HEK293 (cell line): Measurements from ENCODE around the gene KRTAP9-3.

Source experiments
- CTCF ChIA-PET: fragments of 350-600 bp; formaldehyde crosslinking; extraction: SDS; loops from one replicate; lab custom pipeline; 2021; ENCODE audit warnings: antibody characterized with exemption; lab: Yijun Ruan, JAX
- POLR2A ChIA-PET: fragments of 300-600 bp; formaldehyde crosslinking; extraction: SDS; loops from one replicate; lab custom pipeline; 2020; ENCODE audit warnings: antibody characterized with exemption, inconsistent platforms; lab: Yijun Ruan, JAX
- H3K27ac ChIP-seq: fragments of 200-500 bp; sonication (Bioruptor generic); 2 replicates; pipeline ENCODE4 v1.5.1; 2014; ENCODE audit warnings: low read depth, low read length, control low read depth, inconsistent platforms; ENCODE audit errors: extremely low read depth
- H3K36me3 ChIP-seq, 2 experiments: fragments of 200-500 bp in 1 of 2; sonication (Bioruptor generic) in 1 of 2; 1 replicate in 1 of 2; 2 replicates in 1 of 2; pipeline ENCODE4 v1.5.1; 2014 to 2017; ENCODE audit warnings: inconsistent platforms in 2 of 2, low read length in 2 of 2; ENCODE audit not compliant: control insufficient read depth in 2 of 2, insufficient read depth in 1 of 2
- H3K4me1 ChIP-seq: fragments of 200-500 bp; sonication (Bioruptor generic); 2 replicates; pipeline ENCODE4 v1.5.1; 2014; ENCODE audit warnings: mild to moderate bottlenecking, low read length, inconsistent platforms; ENCODE audit not compliant: control insufficient read depth, insufficient read depth
- H3K4me3 ChIP-seq: 2 replicates; pipeline ENCODE4 v1.5.1; 2011; ENCODE audit warnings: low read depth, mild to moderate bottlenecking, control low read depth, low read length, moderate library complexity
- H3K9me3 ChIP-seq: fragments of 200-500 bp; sonication (Bioruptor generic); 2 replicates; pipeline ENCODE4 v1.5.1; 2014; ENCODE audit warnings: low read depth, low read length, inconsistent platforms; ENCODE audit not compliant: control insufficient read depth, insufficient read depth
- OSR2 ChIP-seq: fragments of 450-650 bp; formaldehyde crosslinking; IDR thresholded peaks from 2 replicates; pipeline ENCODE4 v1.5.1; 2016; ENCODE audit warnings: missing biosample characterization, missing genetic modification characterization
- REPIN1 ChIP-seq: fragments of 450-650 bp; formaldehyde crosslinking; IDR thresholded peaks from 2 replicates; pipeline ENCODE4 v1.5.1; 2017; ENCODE audit warnings: missing biosample characterization, missing genetic modification characterization, low read depth
- SP3 ChIP-seq: fragments of 450-650 bp; formaldehyde crosslinking; IDR thresholded peaks from 2 replicates; pipeline ENCODE4 v1.5.1; 2016; ENCODE audit warnings: missing biosample characterization, missing genetic modification characterization
- ZEB2 ChIP-seq: fragments of 450-650 bp; formaldehyde crosslinking; IDR thresholded peaks from 2 replicates; pipeline ENCODE4 v1.5.1; 2016; ENCODE audit warnings: missing biosample characterization, missing genetic modification characterization
- ZIC2 ChIP-seq: fragments of 450-650 bp; formaldehyde crosslinking; IDR thresholded peaks from 2 replicates; pipeline ENCODE4 v1.5.1; 2016; ENCODE audit warnings: missing biosample characterization, missing genetic modification characterization
- ZNF146 ChIP-seq: fragments of 450-650 bp; formaldehyde crosslinking; IDR thresholded peaks from 2 replicates; pipeline ENCODE4 v1.5.1; 2016; ENCODE audit warnings: missing biosample characterization, missing genetic modification characterization
- ZNF16 ChIP-seq: fragments of 450-650 bp; formaldehyde crosslinking; IDR thresholded peaks from 2 replicates; pipeline ENCODE4 v1.5.1; 2016; ENCODE audit warnings: low read depth, missing biosample characterization, missing genetic modification characterization
- ZNF404 ChIP-seq: fragments of 450-650 bp; formaldehyde crosslinking; IDR thresholded peaks from 2 replicates; pipeline ENCODE4 v1.5.1; 2017; ENCODE audit warnings: missing biosample characterization, missing genetic modification characterization
- ZNF549 ChIP-seq: fragments of 450-650 bp; IDR thresholded peaks from 2 replicates; pipeline ENCODE4 v1.5.1; 2018; ENCODE audit warnings: missing biosample characterization, missing genetic modification characterization, mild to moderate bottlenecking, inconsistent platforms, moderate library complexity
- ZNF571 ChIP-seq: fragments of 450-650 bp; formaldehyde crosslinking; IDR thresholded peaks from 2 replicates; pipeline ENCODE4 v1.5.0; 2017; ENCODE audit warnings: missing biosample characterization, missing genetic modification characterization
- ZNF677 ChIP-seq: fragments of 450-650 bp; IDR thresholded peaks from 2 replicates; pipeline ENCODE4 v1.5.0; 2018; ENCODE audit warnings: missing biosample characterization, mild to moderate bottlenecking, missing genetic modification characterization, moderate library complexity
- ZNF768 ChIP-seq: fragments of 450-650 bp; formaldehyde crosslinking; IDR thresholded peaks from 2 replicates; pipeline ENCODE4 v1.5.1; 2018; ENCODE audit warnings: missing biosample characterization, mild to moderate bottlenecking, missing genetic modification characterization
- ZNF785 ChIP-seq: fragments of 450-650 bp; formaldehyde crosslinking; IDR thresholded peaks from 2 replicates; pipeline ENCODE4 v1.5.1; 2016; ENCODE audit warnings: missing biosample characterization, missing genetic modification characterization
- ZNF792 ChIP-seq: fragments of 450-650 bp; formaldehyde crosslinking; IDR thresholded peaks from 2 replicates; pipeline ENCODE4 v1.5.1; 2016; ENCODE audit warnings: missing biosample characterization, missing genetic modification characterization
- TF ChIP-seq, protein P1 (sequence below): fragments of 450-650 bp; formaldehyde crosslinking; IDR thresholded peaks from 2 replicates; pipeline ENCODE4 v1.5.1; 2016; ENCODE audit warnings: missing biosample characterization, missing genetic modification characterization
- TF ChIP-seq, protein P2 (sequence below): fragments of 450-650 bp; formaldehyde crosslinking; IDR thresholded peaks from 2 replicates; pipeline ENCODE4 v1.5.1; 2016; ENCODE audit warnings: missing biosample characterization, missing genetic modification characterization
- TF ChIP-seq, protein P3 (sequence below): fragments of 450-650 bp; formaldehyde crosslinking; IDR thresholded peaks from 2 replicates; pipeline ENCODE4 v1.5.1; 2016; ENCODE audit warnings: missing biosample characterization, missing genetic modification characterization
- TF ChIP-seq, protein P4 (sequence below): fragments of 450-650 bp; formaldehyde crosslinking; IDR thresholded peaks from 2 replicates; pipeline ENCODE4 v1.5.1; 2017; ENCODE audit warnings: missing biosample characterization, missing genetic modification characterization

Gene KRTAP9-3

DNA sequence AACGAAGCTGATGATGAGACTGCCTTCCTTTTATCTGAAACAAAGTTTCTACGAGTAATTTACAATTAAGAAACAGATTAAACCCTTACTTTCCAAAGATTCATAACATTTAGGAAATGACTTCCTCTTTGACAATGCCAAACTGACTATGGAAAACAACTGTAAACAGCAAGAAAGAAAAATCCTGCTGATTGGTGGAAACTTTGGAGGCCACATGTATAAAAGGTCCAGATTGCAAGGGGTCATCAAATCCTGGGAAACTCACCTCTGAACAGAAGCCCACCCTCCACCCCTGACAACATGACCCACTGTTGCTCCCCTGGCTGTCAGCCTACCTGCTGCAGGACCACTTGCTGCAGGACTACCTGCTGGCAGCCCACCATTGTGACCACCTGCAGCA, 32.8 kb downstream of the KRTAP9-3 start, which contains the start of gene KRTAP9-6:
Gene KRTAP9-6, plus strand, starts transcription at position 301 of the 400 bp plus-strand sequence. Its CDS starts 0 bp downstream, at position 301.
- H3K36me3 ChIP-seq = no peaks in the 10 kb centered on the region
- no peaks in the 10 kb centered on the region for H3K4me1 ChIP-seq
- H3K27ac ChIP-seq = no peak within 1 kb of the TSS
- CTCF ChIA-PET = no interaction called here
- TF ChIP-seq ZEB2 (no peak), ZNF677 (no peak), ZNF404 (tag by site-specific recombination) (no peak), ZNF571 (tag by site-specific recombination) (no peak), ZNF146 (tag by site-specific recombination) (no peak), ZNF549 (tag by site-specific recombination) (no peak), SP3 (tag by site-specific recombination) (no peak), ZNF785 (tag by site-specific recombination) (no peak)
- TF ChIP-seq, protein P1, sequence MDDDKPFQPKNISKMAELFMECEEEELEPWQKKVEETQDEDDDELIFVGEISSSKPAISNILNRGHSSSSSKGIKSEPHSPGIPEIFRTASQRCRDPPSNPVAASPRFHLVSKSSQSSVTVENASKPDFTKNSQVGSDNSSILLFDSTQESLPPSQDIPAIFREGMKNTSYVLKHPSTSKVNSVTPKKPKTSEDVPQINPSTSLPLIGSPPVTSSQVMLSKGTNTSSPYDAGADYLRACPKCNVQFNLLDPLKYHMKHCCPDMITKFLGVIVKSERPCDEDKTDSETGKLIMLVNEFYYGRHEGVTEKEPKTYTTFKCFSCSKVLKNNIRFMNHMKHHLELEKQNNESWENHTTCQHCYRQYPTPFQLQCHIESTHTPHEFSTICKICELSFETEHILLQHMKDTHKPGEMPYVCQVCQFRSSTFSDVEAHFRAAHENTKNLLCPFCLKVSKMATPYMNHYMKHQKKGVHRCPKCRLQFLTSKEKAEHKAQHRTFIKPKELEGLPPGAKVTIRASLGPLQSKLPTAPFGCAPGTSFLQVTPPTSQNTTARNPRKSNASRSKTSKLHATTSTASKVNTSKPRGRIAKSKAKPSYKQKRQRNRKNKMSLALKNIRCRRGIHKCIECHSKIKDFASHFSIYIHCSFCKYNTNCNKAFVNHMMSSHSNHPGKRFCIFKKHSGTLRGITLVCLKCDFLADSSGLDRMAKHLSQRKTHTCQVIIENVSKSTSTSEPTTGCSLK (tag by site-specific recombination) = no peak
- TF ChIP-seq, protein P2, sequence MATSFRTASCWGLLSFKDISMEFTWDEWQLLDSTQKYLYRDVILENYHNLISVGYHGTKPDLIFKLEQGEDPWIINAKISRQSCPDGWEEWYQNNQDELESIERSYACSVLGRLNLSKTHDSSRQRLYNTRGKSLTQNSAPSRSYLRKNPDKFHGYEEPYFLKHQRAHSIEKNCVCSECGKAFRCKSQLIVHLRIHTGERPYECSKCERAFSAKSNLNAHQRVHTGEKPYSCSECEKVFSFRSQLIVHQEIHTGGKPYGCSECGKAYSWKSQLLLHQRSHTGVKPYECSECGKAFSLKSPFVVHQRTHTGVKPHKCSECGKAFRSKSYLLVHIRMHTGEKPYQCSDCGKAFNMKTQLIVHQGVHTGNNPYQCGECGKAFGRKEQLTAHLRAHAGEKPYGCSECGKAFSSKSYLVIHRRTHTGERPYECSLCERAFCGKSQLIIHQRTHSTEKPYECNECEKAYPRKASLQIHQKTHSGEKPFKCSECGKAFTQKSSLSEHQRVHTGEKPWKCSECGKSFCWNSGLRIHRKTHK (tag by site-specific recombination) = no peak
- no peaks in the 10 kb centered on the region for H3K9me3 ChIP-seq
- H3K4me3 ChIP-seq = no peak within 1 kb of the TSS
- POLR2A ChIA-PET = no interaction called here

DNA sequence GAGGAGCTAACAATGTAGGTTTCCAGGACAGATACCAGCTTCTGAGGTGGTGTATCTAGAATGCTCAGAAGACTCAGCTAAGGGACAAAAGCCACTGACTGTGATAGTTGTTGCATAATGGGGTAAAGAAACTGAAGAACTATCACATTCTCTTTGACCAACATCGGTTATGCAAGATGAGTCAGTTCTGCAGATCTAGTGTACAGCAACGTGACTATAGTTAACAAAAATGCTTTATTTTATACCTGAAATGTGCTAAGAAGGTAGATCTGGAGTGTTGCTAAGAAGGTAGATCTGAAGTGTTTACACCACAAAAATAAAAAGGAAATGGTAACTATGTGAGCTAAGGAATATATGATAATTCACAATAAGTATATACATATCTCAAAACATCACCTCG, 35.5 kb downstream of the KRTAP9-3 start:
- Histone ChIP-seq H3K4me3 (no peak overlapping the region), H3K4me1 (no peaks in the 10 kb centered on the region), H3K9me3 (no peaks in the 10 kb centered on the region), H3K27ac (no peak overlapping the region), H3K36me3 (no peaks in the 10 kb centered on the region)
- ChIA-PET CTCF (interaction anchor here (0.6 to 0.8 kb wide), 2 partner anchors 9 to 305 kb away, joined by 3 read pairs; no protein-coding TSS in a partner anchor), POLR2A (no interaction called here)
- no peak for TF ChIP-seq ZNF792 (tag by site-specific recombination)
- TF ChIP-seq OSR2 (tag by site-specific recombination) = no peak
- TF ChIP-seq, protein P3, sequence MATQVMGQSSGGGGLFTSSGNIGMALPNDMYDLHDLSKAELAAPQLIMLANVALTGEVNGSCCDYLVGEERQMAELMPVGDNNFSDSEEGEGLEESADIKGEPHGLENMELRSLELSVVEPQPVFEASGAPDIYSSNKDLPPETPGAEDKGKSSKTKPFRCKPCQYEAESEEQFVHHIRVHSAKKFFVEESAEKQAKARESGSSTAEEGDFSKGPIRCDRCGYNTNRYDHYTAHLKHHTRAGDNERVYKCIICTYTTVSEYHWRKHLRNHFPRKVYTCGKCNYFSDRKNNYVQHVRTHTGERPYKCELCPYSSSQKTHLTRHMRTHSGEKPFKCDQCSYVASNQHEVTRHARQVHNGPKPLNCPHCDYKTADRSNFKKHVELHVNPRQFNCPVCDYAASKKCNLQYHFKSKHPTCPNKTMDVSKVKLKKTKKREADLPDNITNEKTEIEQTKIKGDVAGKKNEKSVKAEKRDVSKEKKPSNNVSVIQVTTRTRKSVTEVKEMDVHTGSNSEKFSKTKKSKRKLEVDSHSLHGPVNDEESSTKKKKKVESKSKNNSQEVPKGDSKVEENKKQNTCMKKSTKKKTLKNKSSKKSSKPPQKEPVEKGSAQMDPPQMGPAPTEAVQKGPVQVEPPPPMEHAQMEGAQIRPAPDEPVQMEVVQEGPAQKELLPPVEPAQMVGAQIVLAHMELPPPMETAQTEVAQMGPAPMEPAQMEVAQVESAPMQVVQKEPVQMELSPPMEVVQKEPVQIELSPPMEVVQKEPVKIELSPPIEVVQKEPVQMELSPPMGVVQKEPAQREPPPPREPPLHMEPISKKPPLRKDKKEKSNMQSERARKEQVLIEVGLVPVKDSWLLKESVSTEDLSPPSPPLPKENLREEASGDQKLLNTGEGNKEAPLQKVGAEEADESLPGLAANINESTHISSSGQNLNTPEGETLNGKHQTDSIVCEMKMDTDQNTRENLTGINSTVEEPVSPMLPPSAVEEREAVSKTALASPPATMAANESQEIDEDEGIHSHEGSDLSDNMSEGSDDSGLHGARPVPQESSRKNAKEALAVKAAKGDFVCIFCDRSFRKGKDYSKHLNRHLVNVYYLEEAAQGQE (tag by site-specific recombination) = no peak
- no peak for TF ChIP-seq ZNF16 (tag by site-specific recombination)
- no peak for TF ChIP-seq REPIN1 (tag by site-specific recombination)
- no peak for TF ChIP-seq ZIC2 (tag by site-specific recombination)
- TF ChIP-seq, protein P4, sequence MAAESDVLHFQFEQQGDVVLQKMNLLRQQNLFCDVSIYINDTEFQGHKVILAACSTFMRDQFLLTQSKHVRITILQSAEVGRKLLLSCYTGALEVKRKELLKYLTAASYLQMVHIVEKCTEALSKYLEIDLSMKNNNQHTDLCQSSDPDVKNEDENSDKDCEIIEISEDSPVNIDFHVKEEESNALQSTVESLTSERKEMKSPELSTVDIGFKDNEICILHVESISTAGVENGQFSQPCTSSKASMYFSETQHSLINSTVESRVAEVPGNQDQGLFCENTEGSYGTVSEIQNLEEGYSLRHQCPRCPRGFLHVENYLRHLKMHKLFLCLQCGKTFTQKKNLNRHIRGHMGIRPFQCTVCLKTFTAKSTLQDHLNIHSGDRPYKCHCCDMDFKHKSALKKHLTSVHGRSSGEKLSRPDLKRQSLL = no peak
- TF ChIP-seq ZNF768 (tag by site-specific recombination) = no peak
